Right lobe of liver (tissue), 4 donors: ENCODE data around the gene RTTN.

Experiments used
- CTCF ChIP-seq, 4 donors: fragments of 200-600 bp in 3 of 4; fragments of 450-650 bp in 1 of 4; IDR thresholded peaks; one replicate each; pipeline versions ENCODE4 v1.5.1 to v1.8.0; 2016 to 2022; ENCODE audit warnings: antibody characterized with exemption in 4 of 4, mild to moderate bottlenecking in 2 of 4
- POLR2A ChIP-seq: fragments of 450-650 bp; IDR thresholded peaks from one replicate; pipeline ENCODE4 v1.6.1; 2017; ENCODE audit warnings: antibody characterized with exemption, mild to moderate bottlenecking
- donor health status: DM: no; HTN: no; CAD: no.
- donor health status: DM: no; HTN: no; CAD: no.
- donor health status: DM: no; HTN: yes; CAD: no.

DNA sequence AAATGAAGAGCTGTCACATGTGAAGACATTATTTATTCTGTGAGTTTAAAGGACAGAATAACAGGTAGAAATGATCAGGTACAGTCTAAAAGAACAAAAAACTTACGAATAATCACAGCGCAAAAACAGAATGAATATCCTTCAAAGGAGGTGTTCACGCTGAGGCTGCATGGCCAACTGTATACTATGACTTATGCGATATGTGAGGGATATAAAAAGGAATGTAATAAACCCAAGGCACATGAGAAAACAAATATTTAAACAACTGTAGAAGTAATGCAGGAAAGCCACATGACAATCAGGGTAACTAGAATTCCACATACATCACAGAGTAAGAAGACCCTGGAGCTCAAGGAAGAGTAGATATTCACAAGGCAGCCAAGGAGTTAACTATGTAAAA is 81.3 kb downstream of the RTTN start:
- TF ChIP-seq CTCF (IDR thresholded peaks at IDR 0.05) (no peak), POLR2A (no peak)
